Activated CD8-positive, alpha-beta memory T cell treated with anti-CD3 and anti-CD28 coated beads for 36 hours (primary cell): ENCODE measurements around the gene DOCK2. TPM values are rescaled to one million over a fixed set of nuclear protein-coding genes. Genes with fewer than 3 reads are reported as not detected.

Experiments used
- CTCF ChIA-PET: fragments of 350-600 bp; sonication (Branson Sonifier 250); formaldehyde crosslinking; loops from one replicate; lab custom pipeline; 2021; ENCODE audit warnings: antibody characterized with exemption; lab: Charles Lee
- POLR2A ChIA-PET: fragments of 350-600 bp; sonication (Branson Sonifier 250); formaldehyde crosslinking; loops from one replicate; lab custom pipeline; 2021; ENCODE audit warnings: antibody characterized with exemption; lab: Charles Lee
- total RNA-seq, 2 experiments: library from RNA; stranded (reverse); gene quantifications; one replicate each; pipeline ENCODE4 v1.2.3, GENCODE V29; 2021

Gene DOCK2
- total RNA-seq, 2 experiments from 2014 or later = 168 to 174 TPM

DNA sequence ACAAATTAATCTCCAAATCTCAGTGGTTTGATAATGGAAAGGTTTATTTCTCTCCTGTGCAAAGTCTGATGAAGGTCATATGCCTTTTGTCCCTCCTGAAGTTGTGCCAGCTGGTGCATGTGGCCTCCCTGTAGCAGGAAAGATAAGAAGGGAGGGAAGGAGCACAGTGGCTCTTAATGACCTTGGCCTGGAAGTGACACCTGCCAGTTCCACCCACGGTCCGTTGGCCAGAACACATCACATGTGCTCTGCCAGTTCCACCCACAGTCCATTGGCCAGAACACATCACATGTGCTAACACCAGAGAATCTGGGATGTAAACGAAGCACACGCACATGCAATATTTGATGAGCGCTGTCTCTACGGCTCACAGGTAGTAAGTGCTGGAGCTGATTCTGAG is 130.9 kb downstream of the DOCK2 start:
- ChIA-PET POLR2A (no interaction called here), CTCF (no interaction called here)

DNA sequence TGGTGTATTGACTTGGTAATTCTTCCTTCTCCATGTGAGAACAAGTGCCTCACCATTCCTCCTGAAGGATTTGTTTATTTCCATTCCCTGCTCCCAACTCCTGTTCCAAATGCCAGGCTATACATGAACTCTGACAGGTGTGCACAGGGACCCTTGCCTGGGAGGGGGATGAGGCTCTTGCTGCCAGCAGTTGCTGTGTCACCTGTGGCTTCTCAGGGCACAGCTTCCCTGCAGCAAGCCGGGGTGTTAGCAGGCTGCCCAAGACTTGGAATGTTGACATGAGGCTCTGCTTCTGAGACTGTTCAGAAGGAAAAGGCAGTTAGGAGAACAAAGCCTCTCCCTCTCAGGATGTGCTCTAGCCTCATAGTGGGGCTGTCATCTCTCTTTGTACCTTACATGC is 131.3 kb downstream of the DOCK2 start:
- ChIA-PET CTCF (no interaction called here), POLR2A (no interaction called here)

DNA sequence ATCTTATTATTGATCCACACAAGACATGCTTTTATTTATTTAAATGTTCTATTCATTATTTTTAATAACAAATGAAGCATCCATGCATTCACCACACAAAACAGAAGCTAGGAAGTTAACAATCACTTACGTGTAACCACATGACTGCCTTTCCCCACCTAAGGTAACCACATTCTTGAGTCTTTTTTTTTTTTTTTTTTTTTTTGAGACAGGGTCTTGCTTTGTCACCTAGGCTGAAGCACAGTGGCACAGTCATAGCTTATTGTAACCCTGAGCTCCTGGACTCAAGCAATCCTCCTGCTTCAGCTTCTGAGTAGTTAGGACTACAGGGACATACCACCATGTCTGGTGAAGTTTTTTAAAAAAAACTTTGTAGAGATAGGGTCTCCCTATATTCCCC is 133.0 kb downstream of the DOCK2 start:
- CTCF ChIA-PET = interaction anchor here (0.6 kb wide), 1 partner anchor 1598 kb away, joined by 3 read pairs; no protein-coding TSS in a partner anchor
- POLR2A ChIA-PET = no interaction called here

DNA sequence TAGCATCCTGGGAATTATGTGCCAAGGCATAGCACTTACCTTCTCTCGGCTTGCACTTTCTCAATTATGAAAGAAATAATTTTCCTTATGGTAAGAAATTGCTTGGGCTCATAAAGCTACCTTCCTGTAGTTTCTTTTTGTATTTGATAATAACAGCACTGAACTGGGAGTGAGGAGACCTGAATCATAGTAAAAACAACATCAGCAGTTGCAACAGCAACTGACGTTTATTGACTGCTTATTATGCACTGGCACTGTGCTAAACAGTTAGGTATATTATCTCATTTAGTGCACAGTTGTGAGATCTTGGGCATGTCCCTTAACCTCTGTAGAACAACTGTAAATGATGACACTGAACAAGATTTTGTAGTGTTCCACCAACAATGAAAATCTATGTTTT is 135.2 kb downstream of the DOCK2 start:
- POLR2A ChIA-PET = no interaction called here
- CTCF ChIA-PET = no interaction called here

DNA sequence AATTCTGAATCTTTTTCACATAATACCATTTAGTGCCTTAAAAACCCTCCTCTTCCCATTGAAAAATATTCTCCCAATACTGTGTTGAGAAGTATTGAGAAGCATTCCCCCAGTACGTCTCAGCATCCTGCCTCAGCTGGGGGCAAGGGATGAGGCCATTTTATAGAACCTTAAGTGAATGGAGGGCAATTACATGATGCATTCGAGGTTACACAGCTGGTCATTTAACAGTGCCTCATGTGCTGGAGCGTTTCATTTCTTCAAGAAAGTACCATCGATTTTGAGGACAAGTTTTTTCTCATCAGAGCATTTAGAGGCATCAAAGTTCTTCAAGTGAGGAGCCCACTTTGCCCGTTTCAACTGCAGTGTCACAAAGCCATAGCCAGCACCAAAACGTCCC is 135.6 kb downstream of the DOCK2 start:
- POLR2A ChIA-PET = no interaction called here
- CTCF ChIA-PET = no interaction called here

DNA sequence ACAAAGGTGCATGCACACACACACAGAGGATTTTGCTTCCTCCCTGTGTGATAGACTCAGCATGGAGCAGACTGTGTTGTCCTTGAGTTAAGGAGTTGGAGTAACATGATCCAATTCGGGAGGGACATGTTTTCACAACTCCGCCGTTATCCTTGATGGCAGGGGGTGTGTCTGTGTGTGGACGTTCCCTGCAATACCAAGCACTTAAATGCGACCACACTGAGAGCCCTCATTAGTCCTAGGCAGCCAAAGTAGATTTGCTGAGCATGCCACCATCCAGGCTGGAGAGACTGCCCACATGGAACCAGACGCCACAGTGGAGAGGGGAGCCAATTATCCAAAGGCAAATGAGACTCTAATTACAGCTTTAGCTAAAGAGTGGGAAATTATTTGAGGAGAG is 140.1 kb downstream of the DOCK2 start:
- ChIA-PET POLR2A (no interaction called here), CTCF (no interaction called here)

DNA sequence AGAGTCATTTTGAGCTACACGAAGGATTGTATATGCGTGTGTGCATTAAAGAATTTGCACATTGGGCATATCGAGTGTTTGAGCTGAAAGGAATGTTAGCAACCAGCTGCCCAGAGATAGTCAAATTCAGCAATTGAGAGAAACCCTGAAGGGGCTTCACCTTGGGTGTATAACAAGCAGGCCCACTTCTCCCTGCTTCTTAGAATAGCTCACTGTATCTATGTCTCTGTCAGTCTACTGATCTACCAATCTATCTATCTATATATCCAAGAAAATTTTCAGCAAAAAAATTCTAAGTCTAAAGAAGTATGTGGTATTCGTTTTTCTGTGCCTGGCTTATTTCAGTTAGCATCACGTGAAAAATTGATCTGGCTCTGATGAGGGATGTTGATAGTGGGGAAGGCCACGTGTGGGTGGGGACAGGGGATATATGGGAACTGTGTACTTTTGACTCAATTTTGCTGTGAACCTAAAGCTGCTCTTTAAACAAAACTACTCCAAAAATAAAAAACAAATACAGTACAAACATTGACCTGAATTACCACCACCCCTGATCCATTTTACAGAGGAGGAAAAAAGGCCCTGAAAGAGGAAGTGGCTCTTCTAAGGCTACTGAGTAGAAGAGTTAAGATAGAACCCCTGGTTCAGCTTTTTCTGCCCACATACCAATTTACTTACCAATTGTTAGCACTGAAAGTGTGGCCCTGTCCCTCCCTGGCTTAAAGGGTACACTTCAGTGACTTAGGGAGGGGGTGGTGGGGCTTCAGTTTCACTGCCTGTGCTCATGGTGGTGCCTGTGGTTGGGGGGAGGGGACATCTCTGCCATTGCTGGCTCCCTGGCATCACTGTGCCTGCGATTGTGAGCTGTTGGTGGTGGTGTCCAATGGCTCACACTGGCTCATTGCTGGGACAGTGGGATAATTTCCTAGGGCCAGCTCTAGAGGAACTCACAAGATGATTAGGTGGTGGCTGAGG is 141.8 kb downstream of the DOCK2 start:
- ChIA-PET POLR2A (no interaction called here), CTCF (no interaction called here)

DNA sequence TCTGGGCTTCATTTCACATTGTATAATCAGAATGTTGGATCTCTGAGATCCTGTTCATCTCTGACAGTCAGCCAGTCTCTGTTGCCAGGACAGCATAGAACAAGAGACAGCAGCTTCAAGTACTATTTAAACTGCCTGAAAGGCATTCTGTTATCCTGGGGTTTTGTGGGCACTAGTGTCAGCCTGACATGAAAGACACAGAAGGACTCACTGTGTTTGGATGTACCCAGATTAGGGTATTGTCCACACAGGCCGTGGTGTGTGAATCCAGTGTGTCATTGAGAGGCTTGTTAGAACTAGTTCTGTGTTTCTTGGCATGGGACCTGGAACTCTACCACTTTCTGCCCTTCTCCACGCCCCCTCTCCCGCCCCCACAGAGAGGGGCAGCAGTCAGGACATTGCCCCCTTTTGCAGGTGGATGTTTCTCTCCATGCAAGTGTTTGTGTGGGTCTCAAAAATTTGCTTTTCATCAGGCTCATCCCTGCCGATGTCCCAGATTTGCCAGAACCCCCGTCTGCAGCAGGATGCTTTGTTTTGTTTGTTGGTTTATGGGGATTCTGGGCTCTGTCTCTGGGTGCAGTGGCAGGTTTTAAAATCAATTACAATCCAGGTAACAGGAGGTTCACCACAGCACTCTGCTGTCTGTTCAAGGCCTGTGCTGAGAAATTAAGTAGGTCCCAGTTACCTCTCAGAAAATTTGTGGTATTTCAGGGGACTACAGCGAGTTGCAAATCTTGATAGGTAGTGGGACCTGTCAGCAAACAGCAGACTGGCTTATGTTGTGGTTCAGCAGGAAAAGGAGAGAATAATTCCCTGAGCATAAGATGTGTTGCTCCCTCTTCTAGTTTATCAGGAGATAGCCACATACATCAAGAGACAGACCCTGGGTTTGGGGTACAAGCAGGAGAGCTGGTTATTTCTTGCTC is 144.6 kb downstream of the DOCK2 start:
- ChIA-PET CTCF (no interaction called here), POLR2A (no interaction called here)

DNA sequence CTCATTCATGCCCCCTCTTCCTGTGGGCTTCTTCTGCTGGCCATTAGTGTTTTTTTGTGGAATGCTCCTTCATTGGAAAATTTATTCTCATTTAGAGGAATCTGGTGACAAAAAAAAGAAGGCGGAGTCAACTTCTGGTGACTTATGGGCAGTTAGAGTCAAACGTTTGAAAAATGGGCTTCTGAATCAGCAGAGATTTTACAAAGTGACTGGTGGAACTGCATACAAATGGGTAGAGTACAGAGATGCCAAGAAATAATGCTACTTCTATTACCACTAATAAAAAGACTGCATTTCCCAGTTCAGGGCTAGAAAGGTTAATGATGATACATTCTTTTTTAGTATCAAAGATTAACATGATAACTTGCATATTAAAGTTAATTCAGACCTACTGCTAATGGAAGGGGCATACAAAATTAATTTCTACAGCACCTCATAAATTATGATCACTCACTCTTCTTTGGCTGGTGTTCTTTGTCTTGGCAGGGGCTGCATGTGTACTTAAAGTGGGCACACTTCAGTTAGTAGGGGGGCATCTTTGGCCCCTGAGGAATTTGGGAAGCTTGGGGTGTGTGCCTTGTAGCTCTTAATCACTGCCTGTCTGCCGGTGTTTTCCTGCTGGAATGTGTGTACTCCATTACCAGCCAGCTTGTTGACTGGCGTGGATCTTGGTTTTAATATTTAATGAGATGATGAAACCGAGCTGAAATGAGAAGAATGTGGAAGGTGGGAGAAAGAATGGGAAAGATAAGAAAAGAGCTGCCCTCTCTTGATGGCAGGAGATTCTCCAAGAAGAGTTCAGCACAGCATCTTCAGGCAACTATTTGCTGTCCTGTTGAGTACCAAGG is 148.9 kb downstream of the DOCK2 start:
- POLR2A ChIA-PET = no interaction called here
- CTCF ChIA-PET = interaction anchor here (0.5 kb wide), 2 partner anchors 481 to 502 kb away, joined by 3 to 4 read pairs; no protein-coding TSS in a partner anchor

DNA sequence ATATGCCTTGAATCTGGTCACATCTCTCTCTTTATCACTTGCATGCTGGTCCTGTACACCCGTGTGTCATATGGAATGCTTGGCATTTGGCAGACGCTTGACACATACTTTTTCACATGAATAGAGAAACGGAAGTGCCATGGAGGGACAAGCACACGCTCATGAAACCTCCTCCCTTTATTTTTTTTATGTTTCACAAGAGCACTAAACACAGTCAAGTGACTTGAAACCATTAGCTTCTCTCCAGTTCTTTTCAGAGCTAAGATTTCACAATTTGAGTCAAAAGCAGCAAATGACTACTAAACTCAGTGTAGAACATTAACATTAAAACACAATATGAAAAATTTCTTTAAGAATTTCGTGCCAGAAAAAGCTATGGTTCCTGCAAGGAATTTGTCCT is 151.1 kb downstream of the DOCK2 start:
- CTCF ChIA-PET = no interaction called here
- POLR2A ChIA-PET = no interaction called here

DNA sequence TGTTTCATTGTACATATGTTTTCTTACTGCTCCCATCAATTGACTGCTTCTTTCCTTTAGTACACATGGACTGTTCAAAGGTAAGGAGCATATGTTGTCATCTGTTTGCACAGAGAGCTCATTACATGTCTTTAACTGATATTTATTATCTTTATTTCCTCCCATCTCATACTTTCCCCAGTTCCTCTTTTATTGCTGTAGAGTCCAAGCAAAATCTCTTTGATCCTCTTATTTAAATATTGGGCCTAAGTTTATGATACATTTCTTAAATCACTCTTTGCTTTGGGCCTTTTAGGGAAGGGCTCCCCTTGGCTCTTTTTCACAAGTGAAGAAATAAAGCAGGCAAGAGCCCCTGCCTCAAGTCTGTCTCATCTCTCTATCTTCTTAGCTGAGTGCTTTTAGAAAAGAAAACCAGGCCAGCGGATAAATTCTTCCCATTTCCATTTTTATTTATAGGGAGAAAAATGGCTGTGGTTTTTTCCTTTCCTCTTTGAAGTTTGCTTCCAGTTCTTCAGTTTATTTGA is 152.4 kb downstream of the DOCK2 start:
- ChIA-PET CTCF (no interaction called here), POLR2A (no interaction called here)

DNA sequence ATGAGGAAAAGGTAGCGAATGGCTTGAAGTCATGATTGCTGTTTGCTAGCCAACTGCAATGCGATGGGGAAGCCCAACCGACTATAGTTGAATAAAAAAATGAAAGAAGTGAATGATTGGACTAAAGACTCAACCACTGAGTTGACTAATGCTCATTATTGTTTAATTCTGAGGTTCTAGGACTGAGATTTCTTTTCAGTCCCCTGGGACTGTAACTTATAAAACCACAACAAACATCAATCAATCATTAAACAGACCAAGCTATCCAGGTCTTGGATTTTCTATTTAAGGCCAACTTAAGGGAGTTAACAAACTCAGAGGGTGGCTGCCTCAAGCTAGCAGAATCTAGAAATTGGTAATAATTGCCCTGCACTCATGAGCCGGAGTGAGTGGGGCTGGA is 154.2 kb downstream of the DOCK2 start:
- ChIA-PET CTCF (no interaction called here), POLR2A (no interaction called here)

DNA sequence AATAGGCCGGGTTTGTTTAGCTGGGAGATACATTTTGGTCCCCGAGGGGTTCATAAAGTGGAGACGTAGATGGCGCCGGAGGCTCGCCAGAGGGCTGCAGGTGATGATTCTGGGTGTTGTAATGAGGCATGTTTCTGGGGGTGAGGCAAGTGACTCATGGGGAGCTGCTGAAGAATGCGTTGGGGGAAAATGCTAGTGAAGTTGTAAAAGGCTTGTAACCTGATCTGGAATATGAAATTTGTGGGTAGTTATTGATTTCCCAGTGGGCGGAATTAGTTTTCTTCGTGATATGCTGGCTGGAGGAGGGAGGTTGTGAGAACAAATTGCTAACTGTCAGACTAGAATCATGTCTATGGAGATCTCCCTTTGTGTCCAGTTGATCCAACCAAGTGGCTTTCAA is 158.3 kb downstream of the DOCK2 start:
- ChIA-PET CTCF (no interaction called here), POLR2A (no interaction called here)

DNA sequence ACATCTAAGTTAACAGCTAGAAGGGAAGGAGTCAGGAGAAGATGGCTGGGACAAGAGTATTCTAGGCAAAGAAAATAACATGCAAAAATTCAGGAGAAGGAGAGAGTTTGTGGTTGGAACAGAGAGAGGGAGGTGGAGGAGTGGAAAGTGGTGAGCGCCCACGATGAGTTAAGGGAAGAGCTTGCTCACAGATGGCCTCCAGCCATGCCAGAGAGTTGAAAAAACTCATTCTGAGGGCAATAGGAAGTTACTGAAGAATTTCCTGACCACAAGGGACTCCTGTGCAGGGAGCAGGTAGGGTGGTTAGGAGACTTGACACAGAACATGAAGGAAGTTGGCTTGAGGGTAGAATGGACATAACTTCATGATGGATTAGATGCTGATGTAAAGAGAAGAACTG is 159.7 kb downstream of the DOCK2 start:
- POLR2A ChIA-PET = no interaction called here
- CTCF ChIA-PET = no interaction called here

DNA sequence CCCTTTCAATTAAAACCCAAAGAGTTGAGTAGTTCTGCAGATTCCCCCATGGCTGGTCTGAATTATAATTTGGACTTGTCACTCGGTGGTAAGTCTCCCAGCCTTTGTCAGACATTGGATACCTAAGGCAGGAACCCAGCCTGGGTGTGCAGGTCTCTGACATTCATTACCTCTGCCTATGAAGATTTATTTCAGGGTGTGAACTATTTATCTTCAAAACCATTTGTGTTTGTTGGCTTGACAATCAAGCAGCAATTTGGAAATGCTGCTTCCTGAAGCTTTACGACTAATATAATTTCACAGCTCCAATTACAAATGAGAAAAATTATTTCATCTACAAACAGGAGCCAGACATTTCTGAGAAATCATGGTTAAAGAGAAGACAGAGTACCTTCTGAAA is 160.5 kb downstream of the DOCK2 start:
- CTCF ChIA-PET = no interaction called here

DNA sequence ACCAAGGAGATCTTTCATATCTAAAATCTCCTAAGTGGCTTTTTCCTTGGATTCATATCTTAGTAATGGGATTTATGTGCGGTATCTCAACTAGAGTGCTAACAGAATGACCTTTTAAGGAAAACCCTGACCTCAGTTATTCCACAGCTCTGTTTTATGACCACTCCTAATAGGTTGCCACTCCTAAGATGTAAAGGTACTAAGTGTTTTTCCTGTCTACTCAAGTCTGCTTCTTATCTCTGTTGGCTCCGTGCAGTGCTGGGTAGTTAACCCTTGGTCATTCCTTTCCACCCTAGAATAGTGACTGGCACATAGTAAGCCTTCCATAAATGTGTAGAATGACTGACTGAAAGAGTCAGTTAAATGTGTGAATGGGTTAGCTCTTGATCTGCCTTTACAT is 161.4 kb downstream of the DOCK2 start:
- ChIA-PET POLR2A (no interaction called here), CTCF (no interaction called here)

More for the DNA sequence above, 160.5 kb downstream of the DOCK2 start:
- POLR2A ChIA-PET = no interaction called here

DNA sequence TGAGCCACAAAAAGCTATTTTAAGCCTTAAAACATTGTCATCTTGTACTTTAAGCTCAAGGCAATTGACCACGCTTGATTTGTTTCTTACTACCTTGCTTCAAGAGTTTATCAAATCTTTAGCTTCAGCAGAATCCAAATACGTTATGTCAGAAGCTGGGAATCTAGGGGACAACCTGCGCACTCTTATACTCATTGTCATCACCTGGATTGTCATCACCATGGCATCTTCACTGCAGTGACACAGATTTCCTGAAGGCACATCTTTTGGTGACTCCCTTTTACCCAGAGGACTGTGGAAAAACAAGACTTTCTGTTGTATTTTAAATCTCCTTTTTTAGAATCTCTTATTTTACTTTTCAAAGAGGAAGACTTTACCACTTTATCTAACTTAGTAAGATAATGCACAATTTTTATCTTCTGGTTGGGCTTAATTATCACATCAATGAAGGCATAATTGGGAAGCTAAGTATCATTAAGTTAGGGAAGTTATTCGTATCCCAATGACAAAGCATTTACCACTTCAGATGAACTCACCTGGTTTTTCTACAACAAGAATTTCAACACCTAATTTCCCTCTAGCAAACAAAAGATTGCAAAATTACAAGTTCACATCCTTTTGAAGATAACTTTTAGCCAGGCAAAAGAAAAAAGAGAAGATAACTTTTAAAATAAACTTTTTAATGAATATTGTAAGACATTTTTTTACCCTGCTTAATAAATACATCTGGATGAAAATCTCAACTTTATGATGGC is 162.0 kb downstream of the DOCK2 start:
- ChIA-PET CTCF (no interaction called here), POLR2A (no interaction called here)

DNA sequence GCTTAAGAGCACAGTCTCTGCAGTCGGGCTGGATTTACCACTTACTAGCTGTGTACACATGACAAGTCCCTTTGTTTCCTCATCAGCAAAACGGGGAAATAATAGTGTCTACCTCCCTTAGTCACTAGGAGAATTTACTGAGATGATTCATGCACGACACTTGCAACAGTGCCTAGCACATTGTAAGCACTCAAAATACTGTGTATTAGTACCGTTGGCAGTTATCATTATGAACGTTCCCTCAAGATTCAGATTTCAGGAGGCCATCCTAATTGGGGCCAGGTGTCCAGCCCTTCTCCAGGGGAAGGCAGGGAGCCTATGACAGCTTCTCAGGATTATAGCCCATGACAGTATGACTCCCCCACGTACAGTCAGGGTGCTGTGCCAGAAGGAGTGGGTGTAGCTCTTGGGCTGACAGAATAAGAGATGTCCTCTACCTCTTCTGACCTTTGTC is 164.3 kb downstream of the DOCK2 start:
- ChIA-PET CTCF (interaction anchor here (0.7 kb wide), 1 partner anchor 208 kb away, joined by 4 read pairs; no protein-coding TSS in a partner anchor), POLR2A (no interaction called here)
